ENCODE measurements around the gene ZDHHC9.

Gene ZDHHC9

GRCh38 chrX:129808829-129809796 lies 34.6 kb downstream of the ZDHHC9 start:
- no peak overlapping the region for H3K4me3 ChIP-seq (ENCODE audit: severe bottlenecking)
- H3K9me3 ChIP-seq (ENCODE audit: severe bottlenecking) = no peaks in the 10 kb centered on the region
- H3K27ac ChIP-seq (ENCODE audit: poor library complexity, severe bottlenecking) = no peak overlapping the region
- H3K4me1 ChIP-seq (ENCODE audit: insufficient read depth, poor library complexity, severe bottlenecking) = no peaks in the 10 kb centered on the region
- DNase-seq (ENCODE audit: low spot score) (no peak), ATAC-seq (ENCODE audit: low read depth) (no peak)
- no peaks in the 10 kb centered on the region for H3K27me3 ChIP-seq (ENCODE audit: insufficient read depth, poor library complexity, severe bottlenecking)
- H3K36me3 ChIP-seq (ENCODE audit: low read depth) = peaks cover 12% of the 10 kb centered on the region; the same call in 1 of the 2 replicates
- TF ChIP-seq CTCF (IDR thresholded peaks at IDR 0.05; ENCODE audit: poor library complexity, severe bottlenecking) = no peak

- no peak for TF ChIP-seq CTCF (IDR thresholded peaks at IDR 0.05; ENCODE audit: poor library complexity, severe bottlenecking)
- ATAC-seq (ENCODE audit: low read depth) = no peak
- no peaks in the 10 kb centered on the region for H3K9me3 ChIP-seq (ENCODE audit: severe bottlenecking)
- H3K36me3 ChIP-seq (ENCODE audit: low read depth) = peaks cover 12% of the 10 kb centered on the region; the same call in 1 of the 2 replicates
- no peak for DNase-seq (ENCODE audit: low spot score)
- no peaks in the 10 kb centered on the region for H3K27me3 ChIP-seq (ENCODE audit: insufficient read depth, poor library complexity, severe bottlenecking)
- no peaks in the 10 kb centered on the region for H3K4me1 ChIP-seq (ENCODE audit: insufficient read depth, poor library complexity, severe bottlenecking)
- no peak overlapping the region for H3K4me3 ChIP-seq (ENCODE audit: severe bottlenecking)
- no peak overlapping the region for H3K27ac ChIP-seq (ENCODE audit: poor library complexity, severe bottlenecking)
These were observed 35.4 kb downstream of the ZDHHC9 start for GRCh38 chrX:129808158-129808828.

GRCh38 chrX:129804806-129805205 lies 38.9 kb downstream of the ZDHHC9 start:
- Histone ChIP-seq H3K36me3 (ENCODE audit: low read depth) (0 out of 2 replicates have a peak, but pooled peaks cover 4% of the 10 kb centered on the region), H3K27ac (ENCODE audit: poor library complexity, severe bottlenecking) (no peak overlapping the region), H3K4me1 (ENCODE audit: insufficient read depth, poor library complexity, severe bottlenecking) (no peaks in the 10 kb centered on the region), H3K4me3 (ENCODE audit: severe bottlenecking) (no peak overlapping the region), H3K27me3 (ENCODE audit: insufficient read depth, poor library complexity, severe bottlenecking) (no peaks in the 10 kb centered on the region), H3K9me3 (ENCODE audit: severe bottlenecking) (no peaks in the 10 kb centered on the region)
- ATAC-seq (ENCODE audit: low read depth) (no peak), DNase-seq (ENCODE audit: low spot score) (no peak)
- no peak for TF ChIP-seq CTCF (IDR thresholded peaks at IDR 0.05; ENCODE audit: poor library complexity, severe bottlenecking)

GRCh38 chrX:129802863-129803262 lies 40.8 kb downstream of the ZDHHC9 start:
- ATAC-seq (ENCODE audit: low read depth) = no peak
- TF ChIP-seq CTCF (IDR thresholded peaks at IDR 0.05; ENCODE audit: poor library complexity, severe bottlenecking) = no peak
- Histone ChIP-seq H3K9me3 (ENCODE audit: severe bottlenecking) (no peaks in the 10 kb centered on the region), H3K36me3 (ENCODE audit: low read depth) (0 out of 2 replicates have a peak, but pooled peaks cover 4% of the 10 kb centered on the region), H3K27ac (ENCODE audit: poor library complexity, severe bottlenecking) (no peak overlapping the region), H3K4me3 (ENCODE audit: severe bottlenecking) (no peak overlapping the region), H3K4me1 (ENCODE audit: insufficient read depth, poor library complexity, severe bottlenecking) (no peaks in the 10 kb centered on the region), H3K27me3 (ENCODE audit: insufficient read depth, poor library complexity, severe bottlenecking) (no peaks in the 10 kb centered on the region)
- no peak for DNase-seq (ENCODE audit: low spot score)
